ENCODE measurements around the gene PLEKHD1.

DNA sequence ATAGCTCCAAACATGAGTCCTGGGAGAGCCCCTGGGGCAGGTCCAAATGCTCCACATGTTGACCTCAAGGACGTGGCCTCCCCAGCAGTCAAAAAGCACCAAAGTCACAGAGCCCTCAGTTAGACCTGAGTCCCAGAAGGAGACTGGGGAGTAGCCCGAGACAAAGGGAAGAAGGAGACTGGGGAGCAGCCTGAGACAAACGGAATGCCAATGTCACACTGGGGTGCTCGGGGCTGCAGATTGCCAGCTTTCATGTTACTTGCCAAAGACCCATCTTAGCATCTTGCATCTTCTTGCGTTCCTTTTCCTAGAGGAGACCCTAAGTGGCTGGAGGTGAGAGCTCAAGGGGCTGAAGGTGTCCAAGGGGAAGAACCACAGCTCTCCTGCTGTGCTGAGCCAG, 14.9 kb downstream of the PLEKHD1 start:
- TF ChIP-seq, protein P1, sequence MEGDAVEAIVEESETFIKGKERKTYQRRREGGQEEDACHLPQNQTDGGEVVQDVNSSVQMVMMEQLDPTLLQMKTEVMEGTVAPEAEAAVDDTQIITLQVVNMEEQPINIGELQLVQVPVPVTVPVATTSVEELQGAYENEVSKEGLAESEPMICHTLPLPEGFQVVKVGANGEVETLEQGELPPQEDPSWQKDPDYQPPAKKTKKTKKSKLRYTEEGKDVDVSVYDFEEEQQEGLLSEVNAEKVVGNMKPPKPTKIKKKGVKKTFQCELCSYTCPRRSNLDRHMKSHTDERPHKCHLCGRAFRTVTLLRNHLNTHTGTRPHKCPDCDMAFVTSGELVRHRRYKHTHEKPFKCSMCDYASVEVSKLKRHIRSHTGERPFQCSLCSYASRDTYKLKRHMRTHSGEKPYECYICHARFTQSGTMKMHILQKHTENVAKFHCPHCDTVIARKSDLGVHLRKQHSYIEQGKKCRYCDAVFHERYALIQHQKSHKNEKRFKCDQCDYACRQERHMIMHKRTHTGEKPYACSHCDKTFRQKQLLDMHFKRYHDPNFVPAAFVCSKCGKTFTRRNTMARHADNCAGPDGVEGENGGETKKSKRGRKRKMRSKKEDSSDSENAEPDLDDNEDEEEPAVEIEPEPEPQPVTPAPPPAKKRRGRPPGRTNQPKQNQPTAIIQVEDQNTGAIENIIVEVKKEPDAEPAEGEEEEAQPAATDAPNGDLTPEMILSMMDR (IDR thresholded peaks at IDR 0.05; ENCODE audit: insufficient read depth, low read depth, low read length) = no peak
- no peak for TF ChIP-seq EZH2 (IDR thresholded peaks at IDR 0.05; ENCODE audit: insufficient read depth, low read length)
